Activated naive CD4-positive, alpha-beta T cell treated with anti-CD3 and anti-CD28 coated beads, Interleukin-2, amount 50 U/mL, for 16 hours (primary cell): ENCODE measurements around the gene CES2.
A peak's percentile ranks its signal among the peaks of the same experiment; 100 is the strongest.

Source experiments
- DNase-seq: peaks from one replicate; pipeline ENCODE4 v3.0.0-alpha.2; 2020

The CES2 gene

DNA sequence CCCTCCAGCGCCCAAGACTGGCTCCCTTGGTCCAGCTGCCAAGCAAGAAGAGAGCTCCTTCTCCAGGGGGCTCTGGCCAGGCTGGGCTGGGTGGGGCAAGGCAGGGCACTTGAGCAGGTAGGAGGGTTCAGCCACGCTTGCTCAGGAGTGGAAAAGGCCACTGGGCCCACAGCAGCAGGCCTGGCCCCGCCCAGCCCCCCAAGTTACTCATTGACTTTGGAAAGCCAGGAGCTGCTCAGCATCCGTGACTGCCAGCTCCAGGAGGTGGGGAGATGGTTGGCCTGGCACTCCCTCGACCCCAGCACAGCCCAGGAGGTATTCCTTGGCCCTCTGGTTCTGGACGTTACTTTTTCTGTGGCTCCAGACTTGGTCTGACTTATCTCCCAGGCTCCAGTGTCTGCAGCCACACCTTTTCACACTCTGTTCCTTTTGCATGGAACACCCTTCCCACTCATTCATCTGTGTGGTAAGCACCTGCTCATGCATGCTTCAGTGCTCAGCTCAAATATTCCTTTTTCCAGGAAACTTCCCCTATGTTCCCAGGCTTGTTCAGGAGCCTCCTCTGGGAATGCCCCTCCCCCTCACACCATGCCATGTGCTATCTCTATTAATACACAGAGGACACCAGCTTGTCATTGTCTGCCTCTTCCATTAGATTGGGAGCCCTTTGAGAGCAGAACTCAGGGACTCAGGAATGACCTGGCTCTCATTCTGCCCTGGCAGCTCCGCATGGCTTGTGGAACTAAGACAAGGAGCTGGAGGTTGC is 16.3 kb upstream of the CES2 start, which contains the start of gene CDH16:
TSS of gene CDH16 (minus strand) at position 83 of the 766 bp plus-strand sequence. CDS start 820 bp downstream, outside the sequence.
- no peak for DNase-seq

DNA sequence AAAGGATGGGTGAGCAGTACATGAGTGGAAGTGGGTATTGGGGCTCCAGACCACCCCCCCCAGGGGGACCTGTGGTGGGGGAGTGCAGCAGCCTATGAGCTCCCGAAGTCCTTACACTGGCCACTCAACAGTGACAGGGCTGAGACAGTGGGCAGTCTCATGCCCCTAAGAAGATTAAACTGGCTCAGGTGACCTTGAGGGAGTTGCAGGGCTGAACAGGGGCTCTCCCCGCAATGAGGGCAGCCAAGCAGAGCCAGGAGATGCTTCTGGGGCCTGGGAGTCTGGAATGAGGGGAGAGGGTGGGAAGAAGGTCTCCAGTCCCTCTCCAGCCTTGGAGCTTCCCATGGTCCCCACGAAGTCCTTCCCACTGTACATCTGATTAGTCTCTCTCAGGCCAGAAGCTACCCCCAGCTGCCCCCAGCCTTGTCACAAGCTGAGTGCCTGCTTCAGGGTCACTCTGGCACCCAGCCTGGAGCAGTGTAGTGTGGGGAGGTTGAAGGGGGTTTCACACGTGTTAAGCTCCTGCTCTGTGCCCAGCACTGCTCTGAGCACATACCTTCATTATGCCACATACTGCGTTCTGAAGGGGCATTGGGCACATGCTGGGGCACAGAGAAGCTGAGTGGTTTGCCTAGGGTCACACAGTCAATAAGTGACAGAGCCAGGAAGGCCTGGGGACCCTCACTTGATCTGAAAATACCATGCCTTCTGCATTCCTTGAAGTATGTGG is 15.6 kb upstream of the CES2 start:
- no peak for DNase-seq

DNA sequence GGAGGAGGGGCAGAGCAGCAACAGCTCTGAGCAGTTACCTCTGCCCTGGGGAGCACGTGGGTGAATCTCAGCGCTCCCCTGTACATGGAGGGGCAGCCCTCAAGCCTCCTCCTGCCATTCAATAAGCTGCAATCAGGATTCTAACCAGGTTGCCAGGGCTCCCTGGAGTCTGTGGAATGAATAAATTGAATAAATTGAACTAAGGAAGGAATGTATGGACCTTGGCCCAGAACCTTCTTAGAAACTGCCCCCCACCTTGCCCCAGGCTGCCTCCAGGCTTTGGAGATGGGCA is 15.1 kb upstream of the CES2 start:
- no peak for DNase-seq

GRCh38 chr16:66920924-66921680 is 14.2 kb upstream of the CES2 start:
- DNase-seq: no peak

- DNase-seq: no peak
These were observed 13.4 kb upstream of the CES2 start for GRCh38 chr16:66921729-66922450.

DNA sequence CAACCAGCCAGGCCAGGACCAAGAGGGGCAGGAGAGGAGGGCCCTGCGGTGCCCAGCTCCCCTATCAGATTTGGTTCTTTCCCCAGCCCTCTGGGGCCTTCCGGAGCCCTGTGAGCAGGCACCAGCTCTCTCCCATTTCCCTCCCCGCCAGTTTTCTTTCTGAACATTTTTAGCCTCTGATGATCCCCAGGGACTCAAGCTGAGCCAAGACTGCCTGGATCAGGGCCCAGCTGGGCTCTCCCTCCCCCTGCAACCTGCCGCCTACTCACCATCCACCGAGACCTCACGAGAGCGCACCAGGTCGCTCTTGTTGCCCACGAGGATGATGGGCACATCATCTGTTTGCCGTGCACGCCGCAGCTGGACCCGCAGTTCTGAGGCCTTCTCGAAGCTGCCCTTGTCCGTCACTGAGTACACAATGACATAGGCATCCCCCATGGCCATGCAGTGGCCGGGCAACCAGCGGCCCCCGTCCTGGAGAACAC is 12.0 kb upstream of the CES2 start:
- no peak for DNase-seq

- no peak for DNase-seq
These were observed 11.4 kb upstream of the CES2 start for GRCh38 chr16:66923866-66924265.

DNA sequence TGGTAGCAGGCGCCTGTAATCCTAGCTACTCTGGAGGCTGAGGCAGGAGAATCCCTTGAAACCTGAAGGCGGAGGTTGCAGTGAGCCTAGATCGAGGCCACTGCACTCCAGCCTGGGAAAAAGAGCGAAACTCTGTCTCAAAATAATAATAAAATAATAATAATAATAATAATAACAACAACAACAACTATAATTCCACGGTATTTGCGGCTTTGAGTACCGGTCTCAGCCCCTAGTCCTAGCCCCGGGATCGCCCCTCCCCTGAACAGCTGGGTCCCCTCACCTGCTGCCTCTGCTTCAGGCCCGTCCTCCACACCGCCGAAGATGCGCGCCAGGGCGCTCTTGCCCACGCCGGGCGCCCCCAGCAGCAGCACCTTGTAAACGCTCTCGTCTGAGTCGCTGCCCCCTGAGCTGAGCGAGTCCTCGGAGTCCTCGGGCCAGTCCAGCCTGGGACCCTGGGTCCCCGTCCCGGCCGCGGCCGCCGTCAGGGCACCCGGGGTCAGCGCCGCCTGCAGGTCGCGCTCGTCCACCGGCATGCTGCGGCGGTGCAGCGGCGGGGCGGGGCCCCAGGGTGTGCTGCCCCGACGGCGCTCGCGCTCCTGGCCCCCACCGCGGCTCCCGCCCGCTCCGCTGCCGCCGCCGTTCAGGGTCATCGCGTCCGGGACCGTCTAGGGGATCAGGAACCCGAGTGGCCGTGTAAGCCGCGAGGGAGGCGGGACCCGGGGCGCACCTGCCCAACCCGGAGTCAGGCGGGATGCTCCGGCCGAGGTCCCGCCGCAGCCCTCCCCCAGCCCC is 10.6 kb upstream of the CES2 start:
- peak; percentile 38 for DNase-seq

DNA sequence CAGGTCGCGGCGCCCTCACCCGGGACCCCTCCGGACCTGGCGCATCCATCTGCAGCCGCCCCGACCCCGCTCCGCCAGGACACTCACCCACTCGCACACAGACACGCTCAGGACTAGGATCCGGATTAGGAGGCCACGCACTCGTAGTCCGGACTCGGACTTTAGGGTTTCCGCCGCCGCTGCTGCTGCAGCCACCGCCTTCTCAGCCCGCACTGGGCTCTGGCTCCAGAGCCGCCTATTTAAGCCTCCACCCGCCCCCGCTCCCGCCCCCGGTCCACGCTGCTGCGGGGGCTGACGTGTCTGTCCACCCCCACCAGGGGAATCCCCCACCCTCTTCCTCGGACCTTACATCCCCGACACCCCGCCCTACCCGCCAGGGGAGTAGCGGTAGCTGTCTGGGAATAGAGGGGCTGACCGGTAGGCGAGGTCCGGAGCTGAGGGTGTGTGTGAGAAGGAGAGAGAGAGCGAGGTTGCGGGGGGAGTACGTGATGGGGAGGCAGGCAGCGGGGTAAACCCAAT is 9.9 kb upstream of the CES2 start, which contains the start of gene RRAD:
TSS of gene RRAD (minus strand) at position 214 of the 519 bp plus-strand sequence. CDS start 356 bp downstream, outside the sequence.
- no peak for DNase-seq

GRCh38 chr16:66926171-66926947 is 9.0 kb upstream of the CES2 start:
- no peak for DNase-seq

- no peak for DNase-seq
These were observed 8.3 kb upstream of the CES2 start for GRCh38 chr16:66926961-66927436.

GRCh38 chr16:66927918-66928649 is 7.2 kb upstream of the CES2 start:
- DNase-seq: no peak

- DNase-seq: no peak
These were observed 6.5 kb upstream of the CES2 start for GRCh38 chr16:66928702-66929388.

DNA sequence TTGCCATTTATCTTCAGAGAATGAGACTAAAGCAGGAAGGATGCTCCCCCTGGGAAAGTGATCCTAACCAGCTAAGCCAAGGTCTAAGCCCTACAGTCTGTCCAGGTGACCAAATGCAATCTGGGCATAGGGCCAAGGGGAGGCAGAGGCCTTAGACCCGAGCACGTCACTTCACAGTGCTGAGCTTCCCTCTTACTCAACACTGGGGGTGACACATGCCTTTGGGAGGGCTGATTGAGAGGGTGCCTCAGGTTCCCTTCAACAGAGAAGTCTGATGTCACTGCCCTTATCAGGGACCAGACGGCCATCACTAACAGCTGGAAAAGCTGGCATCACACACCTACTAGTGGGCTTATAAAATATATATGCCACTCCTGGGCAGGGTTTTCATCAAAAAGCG is 5.1 kb upstream of the CES2 start:
- DNase-seq: no peak

DNA sequence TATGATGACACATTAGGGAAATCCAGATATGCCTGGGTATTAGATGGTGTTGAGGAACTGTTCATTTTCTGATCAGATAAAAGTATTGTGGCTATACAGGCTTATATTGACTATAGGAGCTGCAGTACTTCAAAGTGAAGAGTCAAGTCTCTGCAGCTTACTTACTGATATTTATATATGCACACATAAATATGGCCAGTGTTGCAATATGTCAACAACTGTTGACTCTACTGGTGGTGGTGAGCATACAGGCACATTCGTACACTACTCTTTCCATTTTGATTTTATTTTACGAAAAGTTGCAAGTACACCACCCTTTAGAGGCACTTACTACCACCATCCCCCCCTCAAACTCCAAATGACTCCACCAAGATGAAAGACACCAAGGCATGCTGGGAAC is 3.7 kb upstream of the CES2 start:
- no peak for DNase-seq

DNA sequence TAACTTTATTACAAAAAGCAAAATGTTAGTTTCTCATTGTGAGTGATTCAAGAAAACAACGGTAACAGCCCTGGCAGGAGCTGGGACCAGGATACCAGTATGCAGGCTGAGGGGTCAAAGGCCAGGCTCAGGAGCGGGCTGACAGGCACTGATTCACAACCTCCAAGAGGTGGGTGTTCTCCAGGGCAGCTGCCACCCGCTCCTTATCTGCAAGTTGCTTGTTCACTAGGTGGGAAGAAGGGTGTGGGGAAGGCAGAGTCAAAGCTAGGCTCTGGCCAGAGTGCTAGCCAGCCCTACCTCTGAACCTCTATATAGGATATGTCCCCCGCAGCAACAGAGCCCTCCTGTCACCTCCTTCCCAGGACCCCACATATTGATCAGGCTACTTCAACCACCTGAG is 3.2 kb upstream of the CES2 start:
- DNase-seq: no peak

- peak; percentile 65 for DNase-seq
These were observed 1.6 kb upstream of the CES2 start for GRCh38 chr16:66933776-66934137.

- DNase-seq: peak; percentile 89
These were observed 1.0 kb upstream of the CES2 start, which contains the start of gene CIAO2B for GRCh38 chr16:66934138-66934838. CIAO2B (minus strand) TSS chr16:66934402; CDS start chr16:66934364, 38 bp downstream.
